SK-N-SH (cell line): ENCODE data around the gene TJP3. TPM values are rescaled to one million over a fixed set of nuclear protein-coding genes. Genes with fewer than 3 reads are reported as not detected.

Experiments
- CTCF ChIA-PET: fragments of 300-600, 350-600 bp; formaldehyde crosslinking; extraction: SDS; loops from one replicate; lab custom pipeline; 2021; lab: Yijun Ruan, JAX
- POLR2A ChIA-PET: fragments of 350-600 bp; sonication (Branson Sonifier 250); formaldehyde crosslinking; extraction: SDS; loops from one replicate; lab custom pipeline; 2020; ENCODE audit warnings: antibody characterized with exemption, inconsistent platforms; lab: Yijun Ruan, JAX
- DNase-seq: peaks from one replicate; pipeline ENCODE4 v3.0.0; 2012
- H2AFZ ChIP-seq: fragments of 200-600 bp; sonication (generic); 2 replicates; pipeline ENCODE4 v1.8.1; 2016; ENCODE audit warnings: antibody characterized with exemption, mild to moderate bottlenecking, low read depth
- H3F3A ChIP-seq: fragments of 200-600 bp; sonication (generic); replicated peaks from 2 replicates; pipeline ENCODE3; 2016; ENCODE audit warnings: antibody characterized with exemption, mild to moderate bottlenecking; ENCODE audit not compliant: insufficient read depth
- H3K27ac ChIP-seq, 2 experiments: fragments of 200-500 bp in 1 of 2; fragments of 200-600 bp in 1 of 2; sonication (Bioruptor generic) in 1 of 2; sonication (generic), shearing (Covaris generic) in 1 of 2; 2 replicates each; pipeline versions ENCODE4 v1.5.1 to v1.6.1; 2014 to 2016; ENCODE audit warnings: low read depth in 2 of 2, inconsistent platforms in 1 of 2, low read length in 1 of 2, mild to moderate bottlenecking in 1 of 2, mixed read lengths in 1 of 2
- H3K27me3 ChIP-seq: fragments of 200-600 bp; sonication (generic), shearing (Covaris generic); 2 replicates; pipeline ENCODE4 v1.6.1; 2016; ENCODE audit warnings: mixed run types; ENCODE audit not compliant: insufficient read depth
- H3K36me3 ChIP-seq, 2 experiments: fragments of 200-500 bp in 1 of 2; fragments of 200-600 bp in 1 of 2; sonication (Bioruptor generic) in 1 of 2; sonication (generic) in 1 of 2; replicated peaks in 1 of 2; 2 replicates each; pipeline versions ENCODE3 to v1.5.1; 2014 to 2016; ENCODE audit warnings: low read length in 1 of 2, mild to moderate bottlenecking in 1 of 2; ENCODE audit not compliant: insufficient read depth in 2 of 2, control insufficient read depth in 1 of 2
- H3K4me1 ChIP-seq, 2 experiments: fragments of 200-500 bp in 1 of 2; fragments of 200-600 bp in 1 of 2; sonication (Bioruptor generic) in 1 of 2; sonication (generic), shearing (Covaris generic) in 1 of 2; 2 replicates each; pipeline versions ENCODE4 v1.5.1 to v1.6.1; 2014 to 2016; ENCODE audit warnings: low read depth in 1 of 2, low read length in 1 of 2, mixed run types in 1 of 2; ENCODE audit not compliant: insufficient read depth in 2 of 2, control insufficient read depth in 1 of 2
- H3K4me2 ChIP-seq: fragments of 200-600 bp; sonication (generic), shearing (Covaris generic); 2 replicates; pipeline ENCODE4 v1.6.1; 2017; ENCODE audit warnings: mixed run types
- H3K4me3 ChIP-seq, 2 experiments: fragments of 200-500 bp in 1 of 2; fragments of 200-600 bp in 1 of 2; sonication (Bioruptor generic) in 1 of 2; sonication (generic), shearing (Covaris generic) in 1 of 2; 2 replicates each; pipeline versions ENCODE4 v1.5.1 to v1.8.1; 2014 to 2016; ENCODE audit warnings: low read depth in 2 of 2, inconsistent platforms in 1 of 2, low read length in 1 of 2, mild to moderate bottlenecking in 1 of 2, mixed read lengths in 1 of 2, moderate library complexity in 1 of 2
- H3K79me2 ChIP-seq: fragments of 200-600 bp; sonication (generic); 2 replicates; pipeline ENCODE4 v1.8.1; 2017; ENCODE audit warnings: mild to moderate bottlenecking; ENCODE audit not compliant: insufficient read depth
- H3K9ac ChIP-seq: fragments of 200-600 bp; sonication (generic); 2 replicates; pipeline ENCODE4 v1.6.1; 2017; ENCODE audit warnings: mixed run types
- H3K9me2 ChIP-seq: fragments of 200-600 bp; sonication (generic); 2 replicates; pipeline ENCODE4 v1.6.1; 2017; ENCODE audit warnings: mixed run types
- H3K9me3 ChIP-seq: fragments of 200-600 bp; sonication (generic); 2 replicates; pipeline ENCODE4 v1.6.1; 2017; ENCODE audit warnings: mixed run types, mild to moderate bottlenecking, moderate library complexity
- H4K20me1 ChIP-seq: fragments of 200-600 bp; sonication (generic); 2 replicates; pipeline ENCODE4 v1.6.1; 2017; ENCODE audit warnings: mild to moderate bottlenecking, mixed run types; ENCODE audit not compliant: insufficient read depth
- ELF1 ChIP-seq: IDR thresholded peaks from 2 replicates; pipeline ENCODE4 v1.4.0; 2012
- FOXJ3 ChIP-seq: sonication (generic); formaldehyde crosslinking; IDR thresholded peaks from 2 replicates; pipeline ENCODE4 v1.5.1; 2020; ENCODE audit warnings: mild to moderate bottlenecking, missing genetic modification reagents
- IRF3 ChIP-seq: fragments of 150-350 bp; IDR thresholded peaks from 2 replicates; pipeline ENCODE4 v1.6.1; 2016; ENCODE audit warnings: mild to moderate bottlenecking, low read depth, low read length
- JUND ChIP-seq: IDR thresholded peaks from 2 replicates; pipeline ENCODE4 v1.4.0; 2012
- MXI1 ChIP-seq: IDR thresholded peaks from 2 replicates; pipeline ENCODE4 v1.6.1; 2012; ENCODE audit warnings: mild to moderate bottlenecking, low read depth, low read length, improper control_type of control experiment
- NFIC ChIP-seq: IDR thresholded peaks from 2 replicates; pipeline ENCODE4 v1.4.0; 2012; ENCODE audit warnings: borderline replicate concordance
- RXRA ChIP-seq: IDR thresholded peaks from 2 replicates; pipeline ENCODE4 v1.4.0; 2012; ENCODE audit warnings: low read depth, mild to moderate bottlenecking, borderline replicate concordance
- USF2 ChIP-seq: fragments of 150-350 bp; IDR thresholded peaks from 2 replicates; pipeline ENCODE4 v1.6.1; 2017; ENCODE audit warnings: antibody characterized with exemption, low read length, low read depth, borderline replicate concordance
- YY1 ChIP-seq: IDR thresholded peaks from 2 replicates; pipeline ENCODE4 v1.4.0; 2012; ENCODE audit warnings: low read depth, mild to moderate bottlenecking
- WGBS: methylation state at CpG from one replicate; pipeline ENCODE4 v1.1.6; 2017; ENCODE audit warnings: low lambda C conversion rate; 5-methylcytosine and 5-hydroxymethylcytosine counted together
- polyA plus RNA-seq, 3 experiments: library from polyadenylated mRNA; depleted of rRNA; stranded (reverse); fragments of >200 nt; gene quantifications; 2 replicates each; pipeline ENCODE4 v1.2.3, GENCODE V29; 2012
- TF ChIP-seq, protein P1 (sequence below): fragments of 200-600 bp; sonication (generic); IDR thresholded peaks from 2 replicates; pipeline ENCODE4 v1.6.1; 2017; ENCODE audit warnings: antibody characterized with exemption, mild to moderate bottlenecking, moderate library complexity
- TF ChIP-seq, protein P2 (sequence below): IDR thresholded peaks from 2 replicates; pipeline ENCODE4; 2012
- TF ChIP-seq, protein P3 (sequence below): IDR thresholded peaks from 2 replicates; pipeline ENCODE4 v1.4.0; 2012; ENCODE audit warnings: low read depth

TJP3 gene
- polyA plus RNA-seq, 1 of the 3 experiments (the other 2 are of a cell fraction): 0.36 TPM

GRCh38 chr19:3694361-3695123 lies 13.6 kb upstream of the TJP3 start:
- WGBS: 98% methylated on average over 35 of the region's 42 CpGs
- Histone ChIP-seq H2AFZ (no peak overlapping the region), H3K4me3 (no peak overlapping the region), H4K20me1 (peaks cover 75% of the 10 kb centered on the region), H3K36me3 (no peaks in the 10 kb centered on the region), H3K9me3 (no peaks in the 10 kb centered on the region), H3K9ac (no peak overlapping the region), H3K9me2 (no peaks in the 10 kb centered on the region), H3K4me2 (no peak overlapping the region)
- DNase-seq: peak; percentile 22
- POLR2A ChIA-PET: no interaction called here
- TF ChIP-seq MXI1 (no peak), RXRA (no peak), ELF1 (no peak), NFIC (no peak), FOXJ3 (CRISPR knock-in tag) (no peak), JUND (no peak), USF2 (no peak)
- TF ChIP-seq, all 33 proteins: peak for 0
- CTCF ChIA-PET: interaction anchor here (0.9 kb wide), 1 partner anchor 29 kb away, joined by 3 read pairs; no protein-coding TSS in a partner anchor
- peaks cover 80% of the 10 kb centered on the region for H3K79me2 ChIP-seq
- H3K27ac ChIP-seq: no peak overlapping the region
- no peaks in the 10 kb centered on the region for H3F3A ChIP-seq
- peaks cover 0 to 14% of the 10 kb centered on the region in 2 experiments; a peak in 1 of 4 replicates for H3K4me1 ChIP-seq
- H3K27me3 ChIP-seq: no peaks in the 10 kb centered on the region

- DNase-seq: no peak
- H3F3A ChIP-seq: no peaks in the 10 kb centered on the region
- no peaks in the 10 kb centered on the region for H3K9me2 ChIP-seq
- H3K9me3 ChIP-seq: no peaks in the 10 kb centered on the region
- no peaks in the 10 kb centered on the region for H3K36me3 ChIP-seq
- H3K4me1 ChIP-seq: peaks cover 0 to 14% of the 10 kb centered on the region in 2 experiments; a peak in 1 of 4 replicates
- POLR2A ChIA-PET: no interaction called here
- WGBS: 96% methylated on average over 11 of the region's 25 CpGs
- H3K27ac ChIP-seq: no peak overlapping the region
- H3K27me3 ChIP-seq: no peaks in the 10 kb centered on the region
- CTCF ChIA-PET: interaction anchor here (0.9 to 1.4 kb wide), 2 partner anchors 16 to 30 kb away, joined by 3 read pairs; no protein-coding TSS in a partner anchor
- H3K9ac ChIP-seq: no peak overlapping the region
- H3K4me3 ChIP-seq: no peak overlapping the region
- H3K4me2 ChIP-seq: no peak overlapping the region
- TF ChIP-seq, protein P1, sequence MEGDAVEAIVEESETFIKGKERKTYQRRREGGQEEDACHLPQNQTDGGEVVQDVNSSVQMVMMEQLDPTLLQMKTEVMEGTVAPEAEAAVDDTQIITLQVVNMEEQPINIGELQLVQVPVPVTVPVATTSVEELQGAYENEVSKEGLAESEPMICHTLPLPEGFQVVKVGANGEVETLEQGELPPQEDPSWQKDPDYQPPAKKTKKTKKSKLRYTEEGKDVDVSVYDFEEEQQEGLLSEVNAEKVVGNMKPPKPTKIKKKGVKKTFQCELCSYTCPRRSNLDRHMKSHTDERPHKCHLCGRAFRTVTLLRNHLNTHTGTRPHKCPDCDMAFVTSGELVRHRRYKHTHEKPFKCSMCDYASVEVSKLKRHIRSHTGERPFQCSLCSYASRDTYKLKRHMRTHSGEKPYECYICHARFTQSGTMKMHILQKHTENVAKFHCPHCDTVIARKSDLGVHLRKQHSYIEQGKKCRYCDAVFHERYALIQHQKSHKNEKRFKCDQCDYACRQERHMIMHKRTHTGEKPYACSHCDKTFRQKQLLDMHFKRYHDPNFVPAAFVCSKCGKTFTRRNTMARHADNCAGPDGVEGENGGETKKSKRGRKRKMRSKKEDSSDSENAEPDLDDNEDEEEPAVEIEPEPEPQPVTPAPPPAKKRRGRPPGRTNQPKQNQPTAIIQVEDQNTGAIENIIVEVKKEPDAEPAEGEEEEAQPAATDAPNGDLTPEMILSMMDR: no peak
- TF ChIP-seq YY1: no peak
- no peak for TF ChIP-seq MXI1
- TF ChIP-seq, protein P2, sequence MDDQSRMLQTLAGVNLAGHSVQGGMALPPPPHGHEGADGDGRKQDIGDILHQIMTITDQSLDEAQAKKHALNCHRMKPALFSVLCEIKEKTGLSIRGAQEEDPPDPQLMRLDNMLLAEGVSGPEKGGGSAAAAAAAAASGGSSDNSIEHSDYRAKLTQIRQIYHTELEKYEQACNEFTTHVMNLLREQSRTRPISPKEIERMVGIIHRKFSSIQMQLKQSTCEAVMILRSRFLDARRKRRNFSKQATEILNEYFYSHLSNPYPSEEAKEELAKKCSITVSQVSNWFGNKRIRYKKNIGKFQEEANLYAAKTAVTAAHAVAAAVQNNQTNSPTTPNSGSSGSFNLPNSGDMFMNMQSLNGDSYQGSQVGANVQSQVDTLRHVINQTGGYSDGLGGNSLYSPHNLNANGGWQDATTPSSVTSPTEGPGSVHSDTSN: no peak
- TF ChIP-seq, protein P3, sequence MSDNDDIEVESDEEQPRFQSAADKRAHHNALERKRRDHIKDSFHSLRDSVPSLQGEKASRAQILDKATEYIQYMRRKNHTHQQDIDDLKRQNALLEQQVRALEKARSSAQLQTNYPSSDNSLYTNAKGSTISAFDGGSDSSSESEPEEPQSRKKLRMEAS: no peak
- no peak for TF ChIP-seq IRF3
- TF ChIP-seq USF2: no peak
- peaks cover 71% of the 10 kb centered on the region for H4K20me1 ChIP-seq
- H3K79me2 ChIP-seq: peaks cover 78% of the 10 kb centered on the region
- no peak overlapping the region for H2AFZ ChIP-seq
Measured at GRCh38 chr19:3695124-3695733, 13.0 kb upstream of the TJP3 start.
